ENCODE data around the gene POU2F2.

POU2F2 gene

DNA sequence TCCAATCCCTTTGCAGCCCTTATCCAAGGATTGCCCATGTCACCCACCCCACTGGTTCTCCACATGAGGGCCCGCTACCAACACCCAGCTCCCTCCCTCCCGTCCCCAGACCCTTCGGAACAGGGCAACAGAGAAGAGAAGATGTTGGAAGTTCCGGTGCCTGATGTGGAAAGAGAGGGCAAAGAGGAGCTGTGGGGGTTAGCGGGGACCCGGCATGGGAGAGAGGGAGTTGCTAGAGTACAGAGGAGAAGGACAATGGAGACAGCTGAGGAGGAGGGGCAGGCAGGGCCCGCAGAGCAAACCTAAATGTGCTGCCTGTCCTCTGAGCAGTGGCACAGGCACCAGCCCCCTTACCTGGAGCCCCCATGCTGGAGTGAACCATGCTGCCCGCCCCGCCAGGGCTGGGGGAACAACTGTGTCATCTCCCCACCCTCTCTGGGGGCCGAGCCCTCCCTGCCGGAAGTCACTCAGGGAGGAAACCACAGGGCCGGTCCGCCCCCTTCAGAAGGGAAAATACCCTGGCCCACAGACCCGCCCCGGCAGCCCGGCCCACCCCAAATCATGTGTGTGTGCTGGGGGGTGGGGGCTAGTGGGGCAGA, at the start of gene POU2F2:
POU2F2 (minus strand) TSS at position 417 of the 599 bp plus-strand sequence; CDS start at position 382, 35 bp downstream.
- no peak for DNase-seq (ENCODE audit: low read depth)
- TF ChIP-seq CTCF (conservative IDR thresholded peaks at IDR 0.05; ENCODE audit: control insufficient read depth, insufficient read depth, low read depth, low read length), result no peak
- peak within 1 kb of the TSS; percentile 28 for H3K4me3 ChIP-seq (ENCODE audit: control insufficient read depth, low read depth, low read length)

- DNase-seq (ENCODE audit: low read depth), result no peak
- H3K4me3 ChIP-seq (ENCODE audit: control insufficient read depth, low read depth, low read length), result no peak overlapping the region
- TF ChIP-seq CTCF (conservative IDR thresholded peaks at IDR 0.05; ENCODE audit: control insufficient read depth, insufficient read depth, low read depth, low read length), result peak; percentile 37
Measured at GRCh38 chr19:42178791-42179674, 46.8 kb upstream of the POU2F2 start.

DNA sequence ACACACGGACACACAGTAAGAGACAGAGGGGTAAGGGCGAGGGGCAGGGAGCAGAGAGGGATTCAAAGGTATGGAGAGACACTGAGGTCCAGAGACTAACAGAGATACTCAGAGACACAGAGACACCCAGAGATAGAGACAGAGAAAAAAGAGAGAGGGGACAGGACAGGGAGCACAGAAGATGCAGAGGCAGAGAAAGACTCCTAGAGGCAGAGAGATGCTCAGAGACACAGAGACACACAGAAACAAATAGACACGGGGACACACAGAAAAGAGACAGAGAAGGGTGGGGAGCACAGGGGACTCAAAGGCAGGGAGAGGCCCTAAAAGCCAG, 45.4 kb upstream of the POU2F2 start:
- no peak for DNase-seq (ENCODE audit: low read depth)
- no peak overlapping the region for H3K4me3 ChIP-seq (ENCODE audit: control insufficient read depth, low read depth, low read length)
- no peak for TF ChIP-seq CTCF (conservative IDR thresholded peaks at IDR 0.05; ENCODE audit: control insufficient read depth, insufficient read depth, low read depth, low read length)

DNA sequence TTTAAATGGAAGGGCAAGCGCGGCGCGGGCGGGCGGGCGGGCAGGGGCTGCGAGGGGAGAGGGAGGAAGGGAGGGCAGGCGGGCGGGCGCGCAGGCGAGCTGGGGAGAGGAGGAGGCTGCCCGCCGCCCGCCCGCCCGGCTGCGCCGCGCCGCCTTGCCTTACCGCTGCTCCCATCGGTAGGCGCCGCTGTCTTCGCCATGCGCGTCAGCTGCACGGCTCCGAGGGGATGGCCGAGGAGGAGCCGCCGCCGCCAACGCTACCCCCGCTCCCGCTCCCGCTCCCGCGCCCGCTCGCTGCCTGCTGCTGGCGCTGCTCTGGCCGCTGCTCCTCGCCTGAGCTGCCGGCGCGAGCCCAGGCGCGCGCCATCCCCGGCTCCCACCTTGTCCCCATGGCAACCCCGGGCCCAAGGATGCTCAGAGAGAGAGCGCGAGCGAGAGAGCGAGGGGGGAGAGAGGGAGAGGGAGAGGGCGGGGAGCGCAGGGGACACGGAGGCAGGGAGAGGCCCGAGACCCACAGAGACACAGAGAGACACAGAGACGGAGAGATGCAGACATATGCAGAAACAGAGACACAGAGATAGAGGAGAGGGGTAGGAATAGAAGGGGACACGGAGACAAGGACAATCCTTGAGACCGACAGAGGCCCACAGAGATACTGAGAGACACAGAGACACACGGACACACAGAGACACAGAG, 44.9 kb upstream of the POU2F2 start:
- TF ChIP-seq CTCF (conservative IDR thresholded peaks at IDR 0.05; ENCODE audit: control insufficient read depth, insufficient read depth, low read depth, low read length), result no peak
- no peak overlapping the region for H3K4me3 ChIP-seq (ENCODE audit: control insufficient read depth, low read depth, low read length)
- peak; percentile 66 for DNase-seq (ENCODE audit: low read depth)

DNA sequence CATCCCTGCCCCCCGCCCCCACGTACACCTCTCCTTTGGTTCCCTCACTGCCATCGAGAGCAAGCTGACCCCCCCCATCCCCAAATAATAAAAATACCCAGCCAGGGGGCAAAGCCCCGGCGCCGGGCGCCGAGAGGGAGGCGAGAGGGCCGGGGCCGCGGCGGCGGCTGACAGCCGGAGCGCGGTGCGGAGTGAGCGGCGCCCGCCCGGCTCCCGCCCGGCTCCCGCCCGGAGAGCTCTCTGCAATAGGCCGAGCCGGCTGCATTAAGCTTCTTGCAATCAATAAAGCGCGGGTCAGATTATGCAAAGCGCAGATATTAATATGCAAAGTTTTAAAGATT, 44.4 kb upstream of the POU2F2 start:
- H3K4me3 ChIP-seq (ENCODE audit: control insufficient read depth, low read depth, low read length), result peak overlapping the region; percentile 45
- no peak for DNase-seq (ENCODE audit: low read depth)
- no peak for TF ChIP-seq CTCF (conservative IDR thresholded peaks at IDR 0.05; ENCODE audit: control insufficient read depth, insufficient read depth, low read depth, low read length)

GRCh38 chr19:42175952-42176648, 43.9 kb upstream of the POU2F2 start:
- TF ChIP-seq CTCF (conservative IDR thresholded peaks at IDR 0.05; ENCODE audit: control insufficient read depth, insufficient read depth, low read depth, low read length), result no peak
- peak overlapping the region; percentile 45 for H3K4me3 ChIP-seq (ENCODE audit: control insufficient read depth, low read depth, low read length)
- DNase-seq (ENCODE audit: low read depth), result no peak

Data from fibroblast of mammary gland (primary cell).